Activated naive CD4-positive, alpha-beta T cell (primary cell): ENCODE results near the gene MEIOC.
"Not testable (repeated sequence)": the region's sequence is repeated elsewhere in the genome, so short reads cannot be mapped to it uniquely, and the experiment has no call there.

ENCODE experiments used
- DNase-seq, 4 experiments: peaks; one replicate each; lab custom pipeline; 2025; lab: John Stamatoyannopoulos, UW

The MEIOC gene

DNA sequence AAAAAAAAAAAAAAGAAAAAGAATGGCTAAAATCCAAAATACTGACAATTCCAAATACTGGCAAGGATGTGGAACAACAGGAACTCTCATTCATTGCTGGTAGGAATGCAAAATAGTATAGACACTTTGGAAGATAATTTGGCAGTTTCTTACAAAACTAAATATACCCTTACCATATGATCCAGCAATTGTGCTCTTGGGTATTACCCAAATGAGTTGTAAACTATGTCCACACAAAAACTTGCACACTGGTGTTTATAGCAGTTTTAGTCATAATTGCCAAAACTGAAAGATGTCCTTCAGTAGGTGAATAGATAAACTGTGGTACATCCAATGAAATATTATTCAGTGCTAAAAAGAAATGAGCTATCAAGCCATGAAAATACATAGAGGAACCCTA, 8.5 kb upstream of the MEIOC start:
- DNase-seq, result no peak

DNA sequence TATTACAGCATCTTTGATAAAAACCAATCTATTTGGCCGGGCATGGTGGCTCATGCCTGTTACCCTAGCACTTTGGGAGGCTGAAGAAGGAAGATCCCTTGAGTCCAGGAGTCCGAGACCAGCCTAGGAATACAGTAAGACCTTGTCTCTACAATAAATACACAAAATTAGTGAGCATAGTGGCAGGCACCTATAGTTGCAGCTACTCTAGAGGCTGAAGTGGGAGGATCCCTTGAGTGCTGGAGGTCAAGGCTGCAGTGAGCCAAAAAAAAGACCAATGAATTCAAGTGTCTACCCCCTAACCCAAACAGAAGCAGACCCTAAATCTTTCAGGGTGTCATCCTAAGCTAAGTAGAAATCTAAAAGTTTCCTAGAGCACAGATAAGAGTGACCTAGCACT, 7.3 kb upstream of the MEIOC start:
- DNase-seq, result no peak

DNA sequence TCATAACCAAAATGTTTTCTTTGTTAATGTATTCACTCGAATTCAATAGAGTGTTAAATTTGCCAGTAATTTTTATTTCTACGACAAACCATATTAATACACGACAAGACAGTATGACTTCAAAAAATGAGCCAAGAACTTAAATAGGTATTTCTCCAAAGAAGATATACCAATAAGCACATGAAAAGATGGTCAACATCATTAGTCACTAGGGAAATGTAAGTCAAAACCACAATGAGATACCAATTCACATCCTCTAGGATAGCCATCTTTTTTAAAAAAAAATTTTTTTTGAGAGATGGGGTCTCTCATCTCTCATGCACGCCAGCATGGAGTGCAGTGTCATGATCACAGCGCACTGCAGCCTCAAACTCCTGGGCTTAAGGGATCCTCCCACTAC, 5.0 kb upstream of the MEIOC start:
- DNase-seq, result no peak

DNA sequence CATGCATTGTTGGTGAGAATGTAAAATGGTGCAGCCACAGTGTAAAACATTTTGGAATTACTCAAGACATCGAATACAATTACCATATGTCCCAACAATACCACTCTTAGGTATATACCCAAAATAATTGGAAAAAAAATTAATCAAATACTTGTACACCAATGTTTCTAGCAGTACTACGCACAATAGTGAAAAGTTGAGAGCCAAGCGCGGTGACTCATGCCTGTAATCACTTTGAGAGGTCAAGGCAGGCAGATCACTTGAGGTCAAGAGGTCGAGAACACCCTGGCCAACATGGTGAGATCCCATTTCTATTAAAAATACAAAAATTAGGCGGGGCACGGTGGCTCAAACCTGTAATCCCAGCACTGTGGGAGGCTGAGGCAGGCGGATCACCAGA, 3.5 kb upstream of the MEIOC start:
- DNase-seq, result no peak

DNA sequence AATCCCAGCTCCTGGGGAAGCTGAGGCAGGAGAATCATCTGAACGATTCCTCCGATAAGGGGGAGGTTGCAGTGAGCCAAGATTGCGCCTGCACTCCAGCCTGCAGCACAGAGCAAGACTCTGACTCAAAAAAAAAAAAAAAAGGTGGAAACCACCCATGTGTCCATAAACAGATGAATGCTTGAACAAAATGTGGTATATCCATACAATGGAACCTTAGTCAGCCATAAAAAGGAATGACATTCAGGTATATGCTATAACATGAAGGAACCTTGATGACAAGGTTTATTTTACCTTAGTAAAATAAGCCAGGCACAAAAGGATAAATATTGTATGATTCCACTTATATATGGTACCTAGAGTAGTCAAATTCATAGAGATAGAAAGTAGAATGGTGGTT, 2.9 kb upstream of the MEIOC start:
- no peak for DNase-seq

DNA sequence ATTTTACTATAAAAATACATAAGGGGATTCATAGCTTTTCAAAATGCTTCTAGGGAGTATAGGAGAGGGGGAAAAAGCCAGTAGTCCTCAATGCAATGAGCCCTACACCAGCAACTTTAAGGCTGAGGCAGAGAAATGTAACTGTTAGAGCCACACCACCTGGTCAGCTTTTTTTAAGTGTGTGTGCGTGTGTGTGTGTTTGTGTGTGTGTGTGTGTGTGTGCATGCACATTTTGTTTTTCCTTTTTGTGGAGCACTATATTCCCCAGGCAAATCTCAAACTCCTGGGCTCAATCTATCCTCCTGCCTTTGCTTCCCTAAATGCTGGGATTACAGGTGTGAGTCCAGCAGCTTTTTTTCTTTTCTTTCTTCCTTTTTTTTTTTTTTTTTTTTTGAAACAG, 2.3 kb upstream of the MEIOC start:
- DNase-seq, result no peak

DNA sequence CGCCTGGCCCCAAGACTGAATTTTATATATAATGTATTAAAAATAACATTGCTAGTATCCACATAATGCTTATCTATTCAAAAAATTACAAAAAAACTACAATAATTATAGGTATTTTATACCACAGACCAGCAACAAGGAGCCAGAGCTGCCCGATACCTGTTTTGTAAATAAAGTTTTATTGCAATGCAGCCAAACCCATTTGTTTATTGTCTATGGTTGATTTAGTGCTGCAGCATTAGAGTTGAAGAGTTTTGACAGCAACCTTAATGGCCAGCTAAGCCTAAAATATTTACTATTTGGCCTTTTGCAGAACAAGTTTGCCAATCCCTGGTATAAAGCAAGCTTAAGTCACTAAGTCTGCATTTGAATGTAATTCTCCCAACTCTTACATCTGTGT, 5.6 kb downstream of the MEIOC start:
- no peak for DNase-seq

DNA sequence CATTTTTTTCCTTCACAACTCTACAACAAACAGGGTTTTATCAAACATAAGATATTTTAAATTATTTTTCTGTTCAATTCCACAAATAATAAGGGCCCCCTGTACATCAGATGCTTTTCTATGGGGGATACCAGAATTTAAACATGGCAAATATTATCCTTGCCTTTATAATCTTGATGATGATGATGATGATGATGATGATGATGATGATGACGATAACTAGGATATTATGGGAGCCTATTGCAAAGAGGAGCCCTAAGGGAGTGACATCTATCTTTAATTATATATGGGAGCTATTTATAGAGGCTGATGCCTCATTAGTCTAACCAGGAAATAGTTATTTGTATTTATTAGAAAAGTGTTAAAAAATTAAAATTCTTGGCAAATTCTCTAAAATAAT, 6.8 kb downstream of the MEIOC start:
- DNase-seq, result no peak

DNA sequence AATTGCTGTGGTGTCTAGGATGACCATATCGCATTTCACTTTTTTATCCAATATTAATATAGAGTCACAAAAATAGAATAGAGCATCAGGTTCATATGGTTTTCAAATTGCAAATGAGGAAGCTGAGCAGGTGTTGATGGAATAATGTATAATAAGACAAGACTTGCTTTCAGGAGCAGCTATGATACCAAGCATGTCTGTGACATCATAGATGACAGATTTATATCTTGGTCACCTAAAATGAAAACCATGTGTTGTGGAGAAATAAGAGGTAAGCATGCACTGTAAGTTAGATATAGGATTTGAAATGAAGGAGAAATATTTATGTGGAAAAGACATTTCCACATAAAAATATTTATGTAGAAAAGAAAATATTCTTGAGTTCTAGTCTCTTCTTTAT, 8.6 kb downstream of the MEIOC start:
- DNase-seq, result no peak

DNA sequence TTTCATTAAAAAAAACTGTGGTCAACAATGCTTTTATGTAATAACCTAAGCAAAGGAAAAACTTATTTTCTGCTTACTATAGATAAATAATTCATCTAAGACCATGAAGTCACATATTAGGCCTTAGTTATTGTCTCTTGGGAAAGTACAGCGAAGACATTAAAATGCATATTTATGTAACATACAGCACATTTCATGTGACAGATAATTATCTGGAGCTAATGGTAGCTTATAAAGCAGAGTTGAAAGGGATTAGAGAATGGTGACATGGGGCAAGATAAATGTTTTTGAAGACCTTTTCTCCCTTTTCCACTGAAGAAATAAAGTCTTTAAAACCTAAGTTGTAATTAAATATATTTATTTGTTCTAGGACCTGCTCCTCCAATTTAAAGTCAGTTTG, 9.7 kb downstream of the MEIOC start:
- DNase-seq, result no peak

DNA sequence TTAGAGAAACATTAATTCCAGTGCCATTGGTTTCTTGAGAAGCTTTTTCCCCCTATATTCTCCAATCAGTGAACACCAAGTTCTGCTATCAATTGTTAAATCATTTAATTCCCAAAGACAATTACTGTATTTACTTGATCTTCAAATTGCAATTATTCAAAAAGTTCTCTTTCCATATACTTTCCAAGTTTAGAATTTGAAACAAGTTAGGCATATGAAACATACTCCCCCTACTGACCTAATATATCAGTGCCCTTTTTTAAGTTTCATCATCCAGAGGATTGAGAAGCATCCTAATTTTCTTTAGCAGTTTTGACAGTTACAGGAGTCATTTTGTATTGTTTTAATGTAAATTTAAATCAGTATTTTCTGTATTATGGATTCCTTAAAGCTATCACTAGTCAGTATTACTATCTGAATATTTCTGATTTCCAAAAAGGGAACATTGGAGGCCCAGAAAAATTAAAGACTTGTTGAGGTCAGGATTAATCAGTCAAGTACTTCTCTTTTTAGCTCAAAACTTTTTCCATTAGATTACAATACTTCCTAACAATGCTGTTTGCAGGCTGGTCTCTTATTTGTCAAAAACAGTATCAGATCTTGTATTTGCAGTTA, 16.3 kb downstream of the MEIOC start:
- no peak for DNase-seq

DNA sequence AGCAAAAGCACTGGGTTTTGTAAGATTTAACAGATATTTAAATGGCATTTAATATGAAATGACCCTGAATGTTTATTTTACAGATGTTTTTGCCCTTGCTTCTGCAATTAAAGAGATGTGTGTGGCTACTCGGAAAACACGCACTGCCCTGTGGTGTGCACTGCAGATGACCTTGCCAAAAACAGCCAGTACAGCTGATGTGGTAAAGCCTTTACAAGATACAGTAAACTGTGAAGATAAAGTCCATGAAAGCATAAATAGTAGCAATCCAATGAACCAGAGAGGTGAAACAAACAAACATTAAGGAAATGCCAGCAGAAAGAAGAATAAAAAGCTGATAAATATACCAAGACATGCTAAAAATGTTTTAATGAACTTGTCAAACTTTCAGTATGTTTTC, 17.6 kb downstream of the MEIOC start:
- no peak for DNase-seq

DNA sequence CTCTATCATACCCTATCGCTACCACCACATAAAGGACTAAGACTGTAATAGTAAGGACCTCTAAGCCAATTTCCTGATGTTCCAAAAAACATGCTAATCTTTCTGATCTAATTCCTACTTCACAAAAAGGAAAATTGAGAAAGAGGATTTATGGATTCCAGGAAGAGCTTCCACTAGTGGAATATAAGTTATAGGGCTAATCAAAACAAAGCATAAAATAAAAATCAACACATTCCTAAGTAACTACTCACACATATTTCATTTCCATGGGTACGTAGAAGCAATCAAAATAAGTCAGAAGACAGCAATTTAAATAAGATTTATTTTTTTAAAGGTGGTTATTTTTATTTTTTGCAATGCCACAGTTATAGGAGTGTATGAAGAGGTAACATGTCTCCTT, 20.9 kb downstream of the MEIOC start:
- DNase-seq, result no peak

DNA sequence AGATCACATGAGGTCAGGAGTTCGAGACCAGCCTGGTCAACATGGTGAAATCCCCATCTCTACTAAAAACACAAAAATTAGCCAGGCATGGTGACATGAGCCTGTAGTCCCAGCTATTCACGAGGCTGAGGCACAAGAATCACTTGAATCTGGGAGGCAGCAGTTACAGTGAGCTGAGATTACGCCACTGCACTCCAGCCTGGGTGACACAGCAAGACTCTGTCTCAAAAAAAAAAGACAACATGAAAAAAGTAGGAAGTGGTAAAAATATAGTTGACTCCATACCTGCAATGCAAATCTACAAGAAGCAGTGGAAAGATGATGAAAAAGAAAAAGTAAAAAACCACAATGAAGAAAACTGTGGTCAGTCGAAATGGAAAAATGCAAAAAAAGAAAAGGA, 27.0 kb downstream of the MEIOC start:
- DNase-seq, result not testable (repeated sequence)

DNA sequence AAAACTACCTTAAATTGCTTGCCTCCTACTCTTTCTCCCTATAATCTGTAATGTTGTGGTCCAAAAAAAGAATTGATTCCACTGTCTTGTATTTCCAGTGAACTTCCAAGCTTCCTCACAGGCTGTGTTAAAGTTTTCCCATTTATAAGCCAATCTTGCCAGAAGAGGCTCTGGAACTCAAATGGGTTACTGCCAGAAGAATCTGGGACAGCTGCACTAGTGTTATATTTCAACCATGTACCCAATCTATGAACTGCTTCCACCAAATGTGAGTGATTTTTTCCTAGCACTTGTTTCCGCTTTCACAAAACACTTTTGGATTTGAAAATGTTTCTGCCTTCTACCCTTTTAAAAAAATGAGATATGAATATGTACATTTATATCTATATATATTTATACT, 31.5 kb downstream of the MEIOC start:
- DNase-seq, result no peak

DNA sequence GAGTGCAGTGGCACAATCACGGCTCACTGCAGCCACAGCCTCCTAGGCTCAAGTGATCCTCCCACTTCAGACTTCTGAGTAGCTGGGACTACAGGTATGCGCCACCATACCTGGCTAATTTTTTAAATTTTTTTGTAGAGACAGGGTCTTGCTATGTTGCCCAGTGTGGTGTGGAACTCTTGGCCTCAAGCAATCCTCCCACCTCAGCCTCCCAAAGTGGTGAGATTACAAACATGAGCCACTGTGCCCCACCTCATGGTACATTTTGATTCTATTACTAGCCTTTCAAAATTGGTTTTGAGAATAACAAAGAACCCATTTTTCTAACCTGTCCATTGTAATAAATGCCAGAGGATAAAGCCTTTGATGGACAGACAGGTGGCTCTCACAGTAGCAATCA, 31.9 kb downstream of the MEIOC start:
- DNase-seq, result no peak

DNA sequence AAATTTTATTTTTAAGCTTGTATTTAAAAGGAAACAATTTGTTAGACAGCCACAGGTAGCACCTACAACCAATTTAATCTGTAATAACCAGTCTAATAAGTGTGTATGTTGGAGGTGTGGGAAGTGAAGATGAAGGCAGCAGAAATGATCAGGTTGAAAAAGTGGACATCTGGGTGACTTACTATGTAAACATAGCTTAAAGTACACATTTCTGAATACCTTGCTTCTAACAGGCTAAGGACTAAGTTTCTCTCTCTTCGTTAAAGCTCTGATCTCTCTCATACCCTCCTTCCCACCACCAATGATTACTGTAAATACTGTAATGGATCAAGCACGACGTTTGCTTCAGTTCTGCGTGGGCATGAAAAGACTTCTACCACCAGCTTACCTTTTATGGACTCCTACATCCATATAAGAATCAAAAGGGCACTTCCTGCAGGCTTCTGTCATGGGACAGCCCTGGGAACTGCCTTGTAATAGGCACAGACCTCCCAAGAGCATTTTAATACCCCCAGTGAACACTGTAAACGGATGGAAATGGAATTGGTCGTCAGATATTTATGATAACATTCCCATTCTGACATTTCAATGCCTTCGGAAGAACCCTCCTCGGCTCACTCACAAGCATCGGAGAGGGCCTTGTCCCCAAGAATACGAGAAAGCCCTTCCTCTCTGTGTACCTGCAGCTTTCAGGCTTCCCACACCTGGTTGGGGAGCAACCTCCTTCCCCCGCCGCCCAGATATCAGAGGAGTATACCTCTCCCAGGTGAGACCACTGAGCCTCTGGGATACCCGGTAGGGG, 32.6 kb downstream of the MEIOC start:
- DNase-seq, result peak in 1 of 4 experiments; percentile 29

DNA sequence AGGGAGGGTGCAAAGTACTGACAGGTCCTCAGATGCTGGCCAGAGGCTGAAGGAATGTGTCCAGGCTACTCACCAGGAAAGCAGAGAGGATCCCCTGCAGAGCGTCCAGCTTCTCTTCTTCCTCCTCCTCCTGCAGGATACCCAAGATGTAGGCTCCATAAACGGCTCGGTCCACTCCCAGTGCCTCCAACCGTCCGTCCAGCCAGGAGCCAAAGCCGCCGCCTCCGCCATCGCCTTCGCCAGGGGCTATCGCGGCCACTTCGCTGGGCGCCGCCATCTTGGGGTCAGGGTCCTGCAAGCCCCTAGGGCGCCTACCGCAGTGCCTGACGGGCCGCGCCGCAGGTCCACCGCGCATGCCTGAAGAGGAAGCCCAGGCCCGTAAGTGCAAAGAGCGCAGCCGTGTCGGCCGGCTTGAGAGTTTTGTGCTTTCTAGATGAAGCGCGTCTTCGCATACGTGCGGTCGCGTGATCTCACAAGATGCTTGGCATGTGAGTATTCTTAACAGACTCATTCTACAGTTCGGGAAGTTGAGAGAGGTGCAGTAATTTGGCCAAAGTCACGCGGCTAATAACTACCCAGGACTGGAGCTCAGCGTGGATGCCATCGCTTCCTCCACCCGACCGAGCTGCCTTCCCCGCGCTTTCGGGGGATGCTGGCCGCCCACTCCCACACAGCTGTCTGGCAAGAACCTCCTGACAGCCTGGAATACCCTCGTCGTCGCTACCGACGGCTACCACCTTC, 33.4 kb downstream of the MEIOC start, which contains the start of gene CCDC43:
Gene CCDC43 (minus strand): TSS at position 300 of the 741 bp plus-strand sequence. CDS start 23 bp downstream, at position 277.
- DNase-seq, result peak; percentile 71 to 92 (median 80)

DNA sequence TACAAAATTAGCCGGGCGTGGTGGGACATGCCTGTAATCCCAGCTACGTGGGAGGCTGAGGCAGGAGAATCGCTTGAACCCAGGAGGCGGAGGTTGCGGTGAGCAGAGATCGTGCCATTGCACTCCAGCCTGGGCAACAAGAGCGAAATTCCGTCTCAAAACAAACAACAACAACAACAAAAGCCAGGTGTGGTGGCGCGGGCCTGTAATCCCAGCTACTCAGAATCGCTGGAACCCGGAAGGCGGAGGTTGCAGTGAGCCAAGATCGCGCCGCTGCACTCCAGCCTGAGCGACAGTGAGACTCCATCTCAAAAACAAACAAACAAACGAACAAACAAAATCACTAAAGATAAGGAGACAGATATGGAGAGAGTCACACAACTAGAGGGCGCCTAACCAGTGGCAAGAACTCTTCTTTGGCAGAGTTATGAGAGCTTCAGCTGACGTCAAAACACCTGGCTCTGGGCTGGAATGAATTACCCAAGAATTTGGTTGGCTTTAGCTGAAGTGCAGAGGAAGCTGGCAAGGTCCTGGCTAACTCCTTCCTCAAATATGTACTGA, 34.6 kb downstream of the MEIOC start:
- DNase-seq, result not testable (repeated sequence)

DNA sequence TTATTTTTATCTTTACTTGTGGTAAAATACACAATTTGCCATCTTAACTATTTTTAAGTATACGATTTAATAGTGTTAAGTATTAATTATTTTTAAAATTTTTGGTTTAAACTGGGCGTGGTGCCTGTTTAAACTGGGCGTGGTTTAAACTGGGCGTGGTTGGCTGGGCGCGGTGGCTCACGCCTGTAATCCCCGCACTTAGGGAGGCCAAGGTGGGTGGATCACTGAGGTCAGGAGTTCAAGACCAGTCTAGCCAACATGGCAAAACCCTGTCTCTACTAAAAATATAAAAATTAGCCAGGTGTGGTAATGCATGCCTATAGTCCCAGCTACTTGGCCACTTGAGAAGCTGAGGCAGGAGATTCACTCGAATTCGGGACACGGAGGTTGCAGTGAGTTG, 37.3 kb downstream of the MEIOC start:
- DNase-seq, result no peak

DNA sequence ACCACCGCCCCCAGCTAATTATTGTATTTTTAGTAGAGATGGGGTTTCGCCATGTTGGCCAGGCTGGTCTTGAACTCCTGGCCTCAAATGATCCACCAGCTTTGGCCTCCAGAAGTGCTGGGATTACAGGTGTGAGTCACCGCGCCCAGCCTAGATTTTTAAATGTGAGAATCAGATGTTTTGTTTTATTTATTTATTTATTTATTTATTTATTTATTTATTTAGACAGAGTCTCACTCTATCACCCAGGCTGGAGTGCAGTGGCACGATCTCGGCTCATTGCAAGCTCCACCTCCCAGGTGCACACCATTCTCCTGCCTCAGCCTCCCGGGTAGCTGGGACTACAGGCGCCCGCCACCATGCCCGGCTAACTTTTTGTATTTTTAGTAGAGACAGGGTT, 44.0 kb downstream of the MEIOC start:
- not testable (repeated sequence) for DNase-seq

DNA sequence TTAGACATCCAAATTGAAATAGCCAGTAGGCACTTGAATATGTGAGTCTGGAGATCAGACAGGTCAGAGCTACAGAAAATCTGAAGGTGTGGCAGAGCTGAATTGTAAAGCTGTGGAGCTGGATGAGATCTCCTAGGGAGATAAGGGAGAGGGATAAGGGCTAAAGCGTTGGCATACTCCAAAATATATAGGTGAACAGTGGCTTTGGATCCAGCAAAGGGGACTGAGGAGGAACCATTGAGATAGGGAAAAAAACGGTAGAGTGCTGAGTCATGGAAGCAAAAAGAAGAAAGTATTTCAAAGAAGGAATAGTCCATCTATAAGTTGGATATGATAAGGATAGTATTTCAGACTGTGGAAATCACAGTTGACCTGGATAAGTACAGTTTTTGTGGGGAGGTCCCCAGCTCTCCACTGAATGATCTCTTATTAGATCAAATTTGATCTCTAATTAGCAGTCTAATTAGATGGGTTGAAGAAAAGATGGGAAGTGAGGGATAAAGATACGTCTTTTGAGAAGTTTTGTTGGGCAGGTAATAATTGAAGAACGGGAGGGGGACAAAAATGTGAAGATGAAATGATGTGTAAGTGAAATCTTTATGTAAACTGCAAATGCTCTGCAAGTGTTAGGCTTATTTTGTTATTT, 51.6 kb downstream of the MEIOC start:
- DNase-seq, result no peak
